AG04449 (cell line): Measurements from ENCODE around the gene ZNF470.

ENCODE experiments used
- CTCF ChIA-PET: fragments of 350-600 bp; formaldehyde crosslinking; extraction: SDS; loops from one replicate; lab custom pipeline; 2021; ENCODE audit warnings: antibody characterized with exemption; lab: Yijun Ruan, JAX
- POLR2A ChIA-PET: fragments of 400-600, 350-600 bp; formaldehyde crosslinking; extraction: SDS; loops from one replicate; lab custom pipeline; 2020; ENCODE audit warnings: antibody characterized with exemption, inconsistent platforms; lab: Yijun Ruan, JAX
- DNase-seq: peaks from one replicate; pipeline ENCODE4 v3.0.0-alpha.2; 2010; ENCODE audit warnings: low read depth, low spot score
- H3K4me3 ChIP-seq: 2 replicates; pipeline ENCODE4 v1.5.1; 2011; ENCODE audit warnings: low read depth, mild to moderate bottlenecking, control low read depth, low read length
- TF ChIP-seq, protein P1 (sequence below): IDR thresholded peaks from one replicate; pipeline ENCODE4 v1.5.1; 2011; ENCODE audit warnings: mild to moderate bottlenecking, moderate library complexity, low read length, control low read depth, inconsistent platforms; ENCODE audit not compliant: insufficient read depth; ENCODE audit errors: missing control alignments

ZNF470 gene

DNA sequence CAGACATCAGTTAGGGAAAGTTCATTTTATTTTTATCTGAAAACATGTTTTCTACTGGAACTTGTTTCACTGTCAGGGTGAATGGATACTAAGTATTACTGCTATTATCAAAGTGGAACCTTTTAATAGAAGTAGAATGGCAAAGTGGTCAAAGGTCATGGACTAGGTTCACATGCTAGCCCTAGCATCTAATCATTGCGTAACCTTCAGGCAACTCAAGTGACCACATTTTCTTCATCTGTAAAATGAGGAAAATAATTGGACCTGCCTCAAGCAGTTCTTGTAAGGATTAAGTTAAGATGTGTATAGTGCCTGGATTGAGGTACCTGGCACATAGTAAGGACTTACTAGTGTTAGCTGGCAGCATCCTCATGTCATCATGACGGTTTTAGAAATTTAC is 23.5 kb upstream of the ZNF470 start:
- ChIA-PET CTCF (no interaction called here), POLR2A (no interaction called here)
- H3K4me3 ChIP-seq = no peak overlapping the region
- no peak for DNase-seq
- TF ChIP-seq, protein P1, sequence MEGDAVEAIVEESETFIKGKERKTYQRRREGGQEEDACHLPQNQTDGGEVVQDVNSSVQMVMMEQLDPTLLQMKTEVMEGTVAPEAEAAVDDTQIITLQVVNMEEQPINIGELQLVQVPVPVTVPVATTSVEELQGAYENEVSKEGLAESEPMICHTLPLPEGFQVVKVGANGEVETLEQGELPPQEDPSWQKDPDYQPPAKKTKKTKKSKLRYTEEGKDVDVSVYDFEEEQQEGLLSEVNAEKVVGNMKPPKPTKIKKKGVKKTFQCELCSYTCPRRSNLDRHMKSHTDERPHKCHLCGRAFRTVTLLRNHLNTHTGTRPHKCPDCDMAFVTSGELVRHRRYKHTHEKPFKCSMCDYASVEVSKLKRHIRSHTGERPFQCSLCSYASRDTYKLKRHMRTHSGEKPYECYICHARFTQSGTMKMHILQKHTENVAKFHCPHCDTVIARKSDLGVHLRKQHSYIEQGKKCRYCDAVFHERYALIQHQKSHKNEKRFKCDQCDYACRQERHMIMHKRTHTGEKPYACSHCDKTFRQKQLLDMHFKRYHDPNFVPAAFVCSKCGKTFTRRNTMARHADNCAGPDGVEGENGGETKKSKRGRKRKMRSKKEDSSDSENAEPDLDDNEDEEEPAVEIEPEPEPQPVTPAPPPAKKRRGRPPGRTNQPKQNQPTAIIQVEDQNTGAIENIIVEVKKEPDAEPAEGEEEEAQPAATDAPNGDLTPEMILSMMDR = no peak

DNA sequence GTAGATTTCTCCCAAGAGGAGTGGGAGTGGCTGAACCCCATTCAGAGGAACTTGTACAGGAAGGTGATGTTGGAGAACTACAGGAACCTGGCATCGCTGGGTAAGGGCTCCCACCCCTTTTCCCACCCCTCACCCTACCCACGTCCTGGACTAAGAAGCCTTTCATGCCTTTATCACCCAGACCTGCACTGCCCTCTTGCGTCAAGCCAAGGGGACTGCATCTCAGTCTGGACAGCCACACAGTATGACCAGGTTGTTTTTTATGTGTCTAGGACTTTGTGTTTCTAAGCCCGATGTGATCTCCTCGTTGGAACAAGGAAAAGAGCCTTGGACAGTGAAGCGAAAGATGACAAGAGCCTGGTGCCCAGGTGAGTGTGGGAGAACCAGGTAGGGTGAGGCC is 19.7 kb upstream of the ZNF470 start:
- ChIA-PET POLR2A (no interaction called here), CTCF (no interaction called here)
- no peak for DNase-seq
- TF ChIP-seq, protein P1 = no peak
- no peak overlapping the region for H3K4me3 ChIP-seq

DNA sequence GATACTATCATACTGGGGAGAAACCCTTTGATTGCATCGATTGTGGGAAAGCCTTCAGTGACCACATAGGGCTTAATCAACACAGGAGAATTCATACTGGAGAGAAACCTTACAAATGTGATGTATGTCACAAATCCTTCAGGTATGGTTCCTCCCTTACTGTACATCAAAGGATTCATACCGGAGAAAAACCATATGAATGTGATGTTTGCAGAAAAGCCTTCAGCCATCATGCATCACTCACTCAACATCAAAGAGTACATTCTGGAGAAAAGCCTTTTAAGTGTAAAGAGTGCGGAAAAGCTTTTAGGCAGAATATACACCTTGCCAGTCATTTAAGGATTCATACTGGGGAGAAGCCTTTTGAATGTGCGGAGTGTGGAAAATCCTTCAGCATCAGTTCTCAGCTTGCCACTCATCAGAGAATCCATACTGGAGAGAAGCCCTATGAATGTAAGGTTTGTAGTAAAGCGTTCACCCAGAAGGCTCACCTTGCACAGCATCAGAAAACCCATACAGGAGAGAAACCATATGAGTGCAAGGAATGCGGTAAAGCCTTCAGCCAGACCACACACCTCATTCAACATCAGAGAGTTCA is 12.9 kb upstream of the ZNF470 start:
- ChIA-PET CTCF (no interaction called here), POLR2A (no interaction called here)
- no peak overlapping the region for H3K4me3 ChIP-seq
- TF ChIP-seq, protein P1 = no peak
- no peak for DNase-seq

DNA sequence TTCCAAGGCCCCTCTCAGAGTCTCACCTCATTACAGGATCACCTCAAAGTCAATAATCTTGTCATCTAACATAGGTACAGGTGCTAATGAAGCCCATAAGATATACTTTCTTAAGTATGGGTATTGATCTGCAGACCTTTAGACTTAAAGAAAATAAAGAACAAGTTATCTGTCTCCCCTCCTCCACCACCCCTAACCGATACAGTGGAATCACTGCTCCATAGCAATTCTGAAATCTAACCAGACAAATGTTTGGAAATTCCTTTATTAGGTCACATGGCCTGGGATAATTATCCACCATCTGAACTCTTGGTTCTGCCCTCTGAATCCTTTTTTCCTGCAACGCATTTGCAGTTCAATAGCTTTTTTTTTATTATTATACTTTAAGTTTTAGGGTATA is 4.5 kb upstream of the ZNF470 start:
- TF ChIP-seq, protein P1 = no peak
- H3K4me3 ChIP-seq = no peak overlapping the region
- CTCF ChIA-PET = no interaction called here
- POLR2A ChIA-PET = no interaction called here
- DNase-seq = no peak

DNA sequence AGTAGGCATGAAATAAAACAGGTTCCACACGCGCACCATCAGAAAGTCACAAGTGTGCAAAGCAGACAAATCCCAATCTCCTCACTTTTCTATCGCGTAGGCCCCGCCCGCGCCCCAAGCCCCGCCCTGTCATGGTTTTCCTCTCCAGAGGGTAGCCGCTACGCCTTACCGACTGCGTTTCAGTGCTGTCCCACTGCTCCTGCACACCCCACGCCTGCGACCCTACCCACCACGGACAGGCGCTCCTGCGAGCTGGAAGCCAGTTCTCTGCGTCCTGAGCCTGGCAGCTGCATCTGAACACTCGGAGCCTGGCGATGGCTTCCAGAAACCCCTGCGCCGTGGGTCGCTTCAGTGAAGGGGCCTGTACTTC is 379 bp upstream of the ZNF470 start:
- H3K4me3 ChIP-seq = peak overlapping the region; percentile 97
- no peak for DNase-seq
- ChIA-PET POLR2A (no interaction called here), CTCF (no interaction called here)
- TF ChIP-seq, protein P1 = no peak

DNA sequence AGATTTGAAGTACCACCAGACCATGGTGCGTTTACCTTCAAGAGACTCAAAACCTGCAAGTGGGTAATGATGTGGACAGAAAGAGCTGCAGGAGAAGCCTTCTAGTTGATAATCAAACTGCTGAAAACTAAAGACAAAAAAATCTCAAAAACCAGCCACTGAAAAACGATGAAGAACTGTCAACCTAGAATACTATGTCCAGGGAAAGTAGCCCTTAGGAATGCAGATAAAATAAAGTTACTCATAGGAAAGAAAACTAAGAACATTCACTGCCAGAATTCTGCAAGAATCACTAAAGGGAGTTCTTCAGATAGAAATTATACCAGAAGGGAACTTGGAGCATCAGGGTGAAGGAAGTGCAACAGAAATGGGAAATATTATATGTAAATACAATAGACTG is 5.3 kb downstream of the ZNF470 start:
- CTCF ChIA-PET = no interaction called here
- DNase-seq = no peak
- POLR2A ChIA-PET = no interaction called here
- TF ChIP-seq, protein P1 = no peak
- H3K4me3 ChIP-seq = no peak overlapping the region
